Activated naive CD4-positive, alpha-beta T cell treated with anti-CD3 and anti-CD28 coated beads, Interleukin-2, amount 50 U/mL, for 16 hours (primary cell): Measurements from ENCODE around the gene GNGT2.

Experiments used
- DNase-seq: peaks from one replicate; pipeline ENCODE4 v3.0.0-alpha.2; 2020

GNGT2 gene

DNA sequence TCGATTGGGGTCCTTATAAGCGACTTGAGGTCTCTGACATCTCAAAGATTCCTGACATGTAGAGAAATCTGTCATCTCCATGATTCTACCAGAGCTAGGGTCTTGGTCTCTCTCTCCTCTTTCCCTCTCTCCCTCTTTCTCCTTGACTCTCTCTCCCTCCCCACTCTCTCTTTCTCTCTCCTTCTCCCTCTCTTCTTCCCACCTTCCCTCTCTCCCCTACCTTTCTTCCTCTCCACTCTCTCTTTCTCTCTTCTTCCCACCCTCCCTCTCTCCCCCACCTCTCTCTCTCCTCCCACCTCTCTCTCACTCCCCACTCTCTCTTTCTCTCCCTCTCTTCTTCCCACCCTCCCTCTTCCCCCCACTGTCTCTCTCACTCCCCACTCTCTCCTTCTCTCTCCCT lies 45.2 kb downstream of the GNGT2 start:
- no peak for DNase-seq

- no peak for DNase-seq
Observed at GRCh38 chr17:49162866-49163265, 47.5 kb downstream of the GNGT2 start.

GRCh38 chr17:49157784-49158183 lies 52.6 kb downstream of the GNGT2 start:
- no peak for DNase-seq

DNA sequence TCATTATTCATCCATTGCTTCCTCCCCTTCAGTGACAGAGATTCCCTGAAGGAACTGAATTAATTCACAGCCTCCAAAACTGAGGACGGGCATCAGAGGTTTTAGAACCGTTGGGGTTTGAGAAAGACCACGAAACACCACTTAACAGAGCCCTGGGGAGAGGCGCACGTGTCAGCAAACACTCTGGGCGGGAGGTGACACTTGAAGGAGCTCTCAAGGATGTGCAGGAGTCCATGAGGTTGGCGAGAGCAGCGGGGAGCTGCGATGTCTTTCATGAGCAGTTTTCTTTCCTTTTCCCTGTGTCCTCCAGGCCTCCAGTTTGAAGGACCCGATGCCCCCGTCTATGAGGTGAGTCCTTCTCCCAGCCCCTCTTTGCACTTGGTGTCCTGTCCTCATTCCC lies 54.1 kb downstream of the GNGT2 start:
- no peak for DNase-seq
